HG03095 (cell line): ENCODE data around the gene HOMEZ.
"Not testable (repeated sequence)": the region's sequence is repeated elsewhere in the genome, so short reads cannot be mapped to it uniquely, and the experiment has no call there.

Experiments
- ATAC-seq: cut with Tn5 transposase; IDR thresholded peaks from one replicate; pipeline ENCODE4 v1.9.1; 2021; ENCODE audit warnings: moderate library complexity; ENCODE audit not compliant: unreplicated experiment

Gene HOMEZ

GRCh38 chr14:23228812-23229211, 57.1 kb downstream of the HOMEZ start:
- ATAC-seq = no peak

DNA sequence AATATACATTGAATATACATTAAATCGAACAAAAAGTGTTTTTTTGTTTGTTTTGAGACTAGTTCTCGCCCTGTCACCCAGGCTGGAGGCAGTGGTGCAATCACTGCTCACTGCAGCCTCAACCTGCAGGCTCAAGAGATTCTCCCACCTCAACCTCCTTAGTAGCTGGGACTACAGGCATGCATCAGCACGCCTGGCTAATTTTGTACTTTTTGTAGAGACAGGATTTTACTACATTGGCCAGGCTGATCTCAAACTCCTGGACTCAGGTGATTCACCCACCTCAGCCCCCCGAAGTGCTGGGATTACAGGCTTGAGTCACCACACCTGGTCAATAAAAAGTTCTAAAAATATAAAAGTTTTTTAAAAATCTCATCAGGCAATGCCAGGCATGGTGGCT, 58.4 kb downstream of the HOMEZ start:
- no peak for ATAC-seq

DNA sequence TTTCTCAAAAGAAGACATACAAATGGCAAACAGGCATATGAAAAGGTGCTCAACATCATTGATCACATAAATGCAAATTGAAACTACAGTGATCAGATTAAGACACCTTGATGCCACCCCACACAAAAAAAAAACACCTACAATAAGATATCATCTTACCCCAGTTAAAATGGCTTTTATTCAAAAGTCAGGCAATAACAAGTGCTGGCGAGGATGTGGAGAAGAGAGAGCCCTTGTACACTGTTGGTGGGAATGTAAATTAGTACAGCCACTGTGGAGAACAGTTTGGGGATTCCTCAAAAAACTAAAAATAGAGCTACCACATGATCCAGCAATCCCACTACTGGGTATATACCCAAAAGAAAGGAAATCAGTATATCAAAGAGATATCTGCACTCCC, 61.0 kb downstream of the HOMEZ start:
- not testable (repeated sequence) for ATAC-seq
